H1 (cell line): ENCODE measurements around the gene TBC1D25. TPM values are rescaled to one million over a fixed set of nuclear protein-coding genes. Genes with fewer than 3 reads are reported as not detected.

Experiments
- CTCF ChIA-PET: fragments of 300-600 bp; sonication (Branson Sonifier 250); formaldehyde crosslinking; loops from one replicate; lab custom pipeline; 2021; ENCODE audit not compliant: partially characterized antibody; lab: Charles Lee
- POLR2A ChIA-PET: fragments of 300-600 bp; sonication (Branson Sonifier 250); formaldehyde crosslinking; loops from one replicate; lab custom pipeline; 2021; ENCODE audit warnings: inconsistent platforms; ENCODE audit not compliant: partially characterized antibody; lab: Charles Lee
- DNase-seq, 2 experiments: peaks; one replicate each; pipeline versions ENCODE4 v3.0.0 to v3.0.0-alpha.2; 2010 to 2022; ENCODE audit warnings: low spot score in 2 of 2, low read depth in 1 of 2, mixed read lengths in 1 of 2
- FAIRE-seq: peaks from 2 replicates; lab custom pipeline; 2011; peaks lifted over from hg19 to GRCh38; lab: Jason Lieb, UNC
- H2AFZ ChIP-seq: 2 replicates; pipeline ENCODE4 v1.8.1; 2012; ENCODE audit warnings: low read length, inconsistent platforms
- H2AK5ac ChIP-seq: 2 replicates; pipeline ENCODE4 v1.6.1; 2013; ENCODE audit warnings: low read depth, low read length
- H2BK120ac ChIP-seq: replicated peaks from 2 replicates; pipeline ENCODE3; 2013; ENCODE audit warnings: low read depth, low read length, inconsistent platforms
- H2BK12ac ChIP-seq: 2 replicates; pipeline ENCODE4 v1.6.1; 2013; ENCODE audit warnings: low read depth, low read length
- H2BK15ac ChIP-seq: 2 replicates; pipeline ENCODE4 v1.6.1; 2013; ENCODE audit warnings: low read length
- H2BK20ac ChIP-seq: 2 replicates; pipeline ENCODE4 v1.6.1; 2013; ENCODE audit warnings: low read length
- H2BK5ac ChIP-seq: 2 replicates; pipeline ENCODE4 v1.6.1; 2013; ENCODE audit warnings: low read depth, low read length
- H3K14ac ChIP-seq: 2 replicates; pipeline ENCODE4 v1.6.1; 2013; ENCODE audit warnings: inconsistent platforms; ENCODE audit not compliant: insufficient read length
- H3K18ac ChIP-seq: 2 replicates; pipeline ENCODE4 v1.6.1; 2013; ENCODE audit warnings: low read length; ENCODE audit errors: extremely low read depth
- H3K23ac ChIP-seq: 2 replicates; pipeline ENCODE4 v1.6.1; 2013; ENCODE audit warnings: inconsistent platforms; ENCODE audit not compliant: insufficient read length
- H3K23me2 ChIP-seq: 2 replicates; pipeline ENCODE4 v1.6.1; 2013; ENCODE audit warnings: low read depth, low read length
- H3K27ac ChIP-seq: 2 replicates; pipeline ENCODE4 v1.6.1; 2011; ENCODE audit warnings: low read depth, low read length, inconsistent platforms
- H3K27me3 ChIP-seq, 4 experiments: replicated peaks in 1 of 4; 1 replicate in 1 of 4; 2 replicates in 3 of 4; pipeline versions ENCODE4 v1.6.1 to v1.8.1; 2011 to 2013; ENCODE audit warnings: low read length in 3 of 4, mild to moderate bottlenecking in 3 of 4, inconsistent platforms in 2 of 4, mixed read lengths in 2 of 4, moderate library complexity in 1 of 4; ENCODE audit not compliant: control insufficient read depth in 3 of 4, insufficient read depth in 3 of 4; ENCODE audit errors: extremely low read depth in 1 of 4
- H3K36me3 ChIP-seq, 4 experiments: 2 replicates each; pipeline versions ENCODE4 v1.6.1 to v1.8.1; 2011 to 2013; ENCODE audit warnings: mild to moderate bottlenecking in 4 of 4, low read length in 3 of 4, moderate library complexity in 2 of 4, control low read depth in 1 of 4, inconsistent platforms in 1 of 4; ENCODE audit not compliant: insufficient read depth in 4 of 4, control insufficient read depth in 2 of 4
- H3K4ac ChIP-seq: replicated peaks from 2 replicates; pipeline ENCODE3; 2013; ENCODE audit warnings: low read length, low read depth, mixed read lengths, inconsistent platforms; ENCODE audit not compliant: insufficient read length
- H3K4me1 ChIP-seq, 4 experiments: replicated peaks in 1 of 4; 1 replicate in 1 of 4; 2 replicates in 3 of 4; pipeline versions ENCODE4 v1.6.1 to v1.8.1; 2011 to 2013; ENCODE audit warnings: low read length in 3 of 4, inconsistent platforms in 2 of 4, mixed read lengths in 1 of 4; ENCODE audit not compliant: insufficient read depth in 4 of 4, control insufficient read depth in 3 of 4
- H3K4me2 ChIP-seq, 2 experiments: 2 replicates each; pipeline versions ENCODE4 v1.6.1 to v1.8.1; 2011 to 2013; ENCODE audit warnings: low read depth in 2 of 2, low read length in 2 of 2, control low read depth in 1 of 2, inconsistent platforms in 1 of 2, mild to moderate bottlenecking in 1 of 2; ENCODE audit not compliant: insufficient read depth in 1 of 2
- H3K4me3 ChIP-seq, 4 experiments: fragments of 200-600, 300-600 bp in 1 of 4; sonication (generic), shearing (Covaris generic), sonication (Bioruptor Twin) in 1 of 4; 2 replicates each; pipeline versions ENCODE4 v1.5.1 to v1.8.1; 2011 to 2016; ENCODE audit warnings: low read length in 4 of 4, low read depth in 3 of 4, control low read depth in 2 of 4, inconsistent platforms in 2 of 4, mild to moderate bottlenecking in 2 of 4, mixed read lengths in 1 of 4, moderate library complexity in 1 of 4; ENCODE audit not compliant: insufficient read depth in 2 of 4; ENCODE audit errors: extremely low read depth in 1 of 4
- H3K56ac ChIP-seq: replicated peaks from 2 replicates; pipeline ENCODE3; 2013; ENCODE audit warnings: low read depth, mild to moderate bottlenecking, mixed read lengths, low read length, inconsistent platforms; ENCODE audit not compliant: insufficient read length
- H3K79me1 ChIP-seq: 2 replicates; pipeline ENCODE4 v1.6.1; 2013; ENCODE audit warnings: low read depth, low read length, control low read depth
- H3K79me2 ChIP-seq, 2 experiments: 2 replicates each; pipeline versions ENCODE4 v1.6.1 to v1.8.1; 2012 to 2013; ENCODE audit warnings: low read length in 2 of 2, mild to moderate bottlenecking in 2 of 2, inconsistent platforms in 1 of 2; ENCODE audit not compliant: insufficient read depth in 2 of 2, control insufficient read depth in 1 of 2
- H3K9ac ChIP-seq, 4 experiments: replicated peaks in 1 of 4; 1 replicate in 1 of 4; 2 replicates in 3 of 4; pipeline versions ENCODE4 v1.6.1 to v1.8.1; 2011 to 2013; ENCODE audit warnings: low read depth in 3 of 4, low read length in 3 of 4, control low read depth in 2 of 4, mild to moderate bottlenecking in 2 of 4, moderate library complexity in 2 of 4, inconsistent platforms in 1 of 4; ENCODE audit errors: extremely low read depth in 1 of 4
- H3K9me3 ChIP-seq, 2 experiments: 2 replicates each; pipeline versions ENCODE4 v1.6.1 to v1.8.1; 2012 to 2013; ENCODE audit warnings: mild to moderate bottlenecking in 2 of 2, moderate library complexity in 2 of 2, control low read depth in 1 of 2, inconsistent platforms in 1 of 2, low read depth in 1 of 2, low read length in 1 of 2, mixed read lengths in 1 of 2; ENCODE audit not compliant: insufficient read depth in 2 of 2
- H4K20me1 ChIP-seq, 2 experiments: replicated peaks in 1 of 2; 2 replicates each; pipeline versions ENCODE3 to v1.8.1; 2011 to 2013; ENCODE audit warnings: inconsistent platforms in 2 of 2, low read length in 2 of 2, mild to moderate bottlenecking in 1 of 2; ENCODE audit not compliant: insufficient read depth in 2 of 2, control insufficient read depth in 1 of 2
- H4K5ac ChIP-seq: 2 replicates; pipeline ENCODE4 v1.6.1; 2013; ENCODE audit warnings: low read length, low read depth, mixed read lengths, inconsistent platforms; ENCODE audit not compliant: insufficient read length
- H4K8ac ChIP-seq: 2 replicates; pipeline ENCODE4 v1.8.0; 2013; ENCODE audit warnings: mild to moderate bottlenecking, moderate library complexity, low read length, inconsistent platforms; ENCODE audit not compliant: insufficient read depth; ENCODE audit errors: extremely low read depth
- H4K91ac ChIP-seq: replicated peaks from 2 replicates; pipeline ENCODE3; 2013; ENCODE audit warnings: low read length, mixed read lengths, inconsistent platforms; ENCODE audit not compliant: insufficient read length
- BCL11A ChIP-seq, 2 experiments: IDR thresholded peaks; one replicate each; pipeline ENCODE4 v1.6.1; 2011; ENCODE audit warnings: low read depth in 2 of 2, low read length in 2 of 2, mild to moderate bottlenecking in 2 of 2
- GABPA ChIP-seq: IDR thresholded peaks from 2 replicates; pipeline ENCODE4 v1.6.1; 2011; ENCODE audit warnings: mild to moderate bottlenecking, low read length, moderate library complexity, borderline replicate concordance; ENCODE audit not compliant: insufficient read depth
- KDM4A ChIP-seq: IDR thresholded peaks from one replicate; pipeline ENCODE4 v1.7.1; 2012; ENCODE audit warnings: low read depth, mild to moderate bottlenecking, moderate library complexity, low read length, inconsistent platforms; ENCODE audit not compliant: severe bottlenecking
- PHF8 ChIP-seq: fragments of 200-600 bp; sonication (generic); conservative IDR thresholded peaks from 2 replicates; pipeline ENCODE4 v1.7.1; 2012; ENCODE audit warnings: low read depth, mild to moderate bottlenecking, inconsistent platforms, low read length, moderate library complexity
- POLR2A ChIP-seq, 2 experiments: IDR thresholded peaks; 1 replicate in 1 of 2; 2 replicates in 1 of 2; pipeline ENCODE4 v1.6.1; 2011; ENCODE audit warnings: low read depth in 2 of 2, low read length in 2 of 2, mild to moderate bottlenecking in 2 of 2; ENCODE audit errors: control extremely low read depth in 1 of 2
- RFX5 ChIP-seq: IDR thresholded peaks from 2 replicates; pipeline ENCODE4 v1.6.1; 2011; ENCODE audit warnings: low read depth, low read length, improper control_type of control experiment, borderline replicate concordance
- RXRA ChIP-seq: IDR thresholded peaks from 2 replicates; pipeline ENCODE4 v1.6.1; 2011; ENCODE audit warnings: low read depth, mild to moderate bottlenecking, low read length, moderate library complexity; ENCODE audit not compliant: insufficient read depth
- TAF1 ChIP-seq: IDR thresholded peaks from 2 replicates; pipeline ENCODE4 v1.6.1; 2011; ENCODE audit warnings: mild to moderate bottlenecking, low read depth, low read length
- USF2 ChIP-seq: IDR thresholded peaks from 2 replicates; pipeline ENCODE4 v1.6.1; 2011; ENCODE audit warnings: low read length, improper control_type of control experiment
- WGBS, 2 experiments: shearing (Covaris generic) in 1 of 2; methylation state at CpG; one replicate each; pipeline versions ENCODE4 v1.1.6 to v1.1.7; 2013 to 2015; ENCODE audit warnings: low lambda C conversion rate in 2 of 2, mixed read lengths in 2 of 2, inconsistent platforms in 1 of 2, low coverage in 1 of 2, missing lambda C conversion rate in 1 of 2; ENCODE audit not compliant: insufficient replicate concordance in 2 of 2, insufficient coverage in 1 of 2, insufficient read length in 1 of 2; ENCODE audit errors: extremely low coverage in 1 of 2, missing lambda C conversion rate in 1 of 2; 5-methylcytosine and 5-hydroxymethylcytosine counted together
- polyA plus RNA-seq, 7 experiments: library from polyadenylated mRNA; depleted of rRNA in 3 of 7; stranded (reverse) in 5 of 7; unstranded in 2 of 7; fragments of >200 nt in 5 of 7; fragments of 200-250 nt in 2 of 7; gene quantifications; 1 replicate in 5 of 7; 2 replicates in 1 of 7; 4 replicates in 1 of 7; pipeline versions ENCODE4 v1.2.1 to v1.2.3, GENCODE V29; 2011 to 2013; ENCODE audit warnings: missing spikeins in 2 of 7, mixed read lengths in 2 of 7
- total RNA-seq: library from RNA; stranded (reverse); fragmentation: NEBNext Ultra II Directional; extraction: Animal tissue kit (Norgen Biotek cat#: 25700); gene quantifications from 2 replicates; pipeline ENCODE4 v1.2.1, GENCODE V29; 2021
- TF ChIP-seq, protein P1 (sequence below): IDR thresholded peaks from 2 replicates; pipeline ENCODE4 v1.6.1; 2012; ENCODE audit warnings: inconsistent platforms

Gene TBC1D25
- total and polyA plus RNA-seq, 2 of the 8 experiments (the other 6 are each of a cell fraction or from before 2014, with no cell fraction given), result 6.5 to 6.8 TPM

GRCh38 chrX:48508400-48509244 lies 30.9 kb upstream of the TBC1D25 start, which contains the start of gene PORCN:
PORCN (plus strand) TSS chrX:48508992; CDS start chrX:48509821, 829 bp downstream.
- Histone ChIP-seq H4K5ac (peak within 1 kb of the TSS; percentile 79), H2BK20ac (no peak within 1 kb of the TSS), H3K23ac (no peak within 1 kb of the TSS), H3K4me3 (peak within 1 kb of the TSS; percentile 60 to 93 (median 72)), H3K4me1 (peaks cover 0 to 5% (median 2%) of the 10 kb centered on the region in 4 experiments; a peak in 4 of 7 replicates), H2BK120ac (no peak within 1 kb of the TSS), H3K4me2 (peak within 1 kb of the TSS; percentile 77 to 95), H3K56ac (no peak within 1 kb of the TSS), H4K8ac (peak within 1 kb of the TSS; percentile 80; the same call in 1 of the 2 replicates), H3K9me3 (no peaks in the 10 kb centered on the region), H4K20me1 (no peaks in the 10 kb centered on the region), H2BK12ac (no peak within 1 kb of the TSS), H3K4ac (no peak within 1 kb of the TSS), H3K27me3 (no peaks in the 10 kb centered on the region; a peak in 2 of 7 replicates), H3K79me1 (no peaks in the 10 kb centered on the region), H2BK15ac (no peak within 1 kb of the TSS), H3K9ac (peak within 1 kb of the TSS; percentile 22 to 77 (median 50); a peak in 5 of 7 replicates), H4K91ac (no peak within 1 kb of the TSS), H3K14ac (no peak within 1 kb of the TSS), H3K18ac (no peak within 1 kb of the TSS; the same call in 1 of the 2 replicates), H3K36me3 (no peaks in the 10 kb centered on the region), H2AK5ac (no peak within 1 kb of the TSS), H3K23me2 (no peaks in the 10 kb centered on the region; the same call in 1 of the 2 replicates), H2AFZ (0 out of 2 replicates have a peak within 1 kb of the TSS, but pooled peaks have one; percentile 63), H3K27ac (no peak within 1 kb of the TSS), H2BK5ac (no peak within 1 kb of the TSS), H3K79me2 (no peaks in the 10 kb centered on the region)
- FAIRE-seq, result no peak
- POLR2A ChIA-PET, result interaction anchor here (0.6 to 1.1 kb wide), 2 partner anchors 14 to 36 kb away, joined by 3 read pairs; no protein-coding TSS in a partner anchor
- peak in 1 of 2 experiments; percentile 79 for DNase-seq
- CTCF ChIA-PET, result no interaction called here
- WGBS, 2 experiments, result 3% methylated on average over 7 of the region's 65 CpGs; no CpG with 5 or more reads in 1 of the 2 experiments
- TF ChIP-seq, protein P1, sequence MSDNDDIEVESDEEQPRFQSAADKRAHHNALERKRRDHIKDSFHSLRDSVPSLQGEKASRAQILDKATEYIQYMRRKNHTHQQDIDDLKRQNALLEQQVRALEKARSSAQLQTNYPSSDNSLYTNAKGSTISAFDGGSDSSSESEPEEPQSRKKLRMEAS, result 0 out of 2 replicates have a peak, but pooled peaks have one; percentile 15
- TF ChIP-seq USF2, result no peak
- TF ChIP-seq POLR2A (IDR thresholded peaks at IDR 0.05; ENCODE audit: control extremely low read depth in 1 of 2, low read depth in 2 of 2, low read length in 2 of 2), result peak in 1 of 2 experiments; percentile 56; a peak in 2 of 3 replicates
- no peak for TF ChIP-seq GABPA
- TF ChIP-seq PHF8, result peak; percentile 46; the same call in 1 of the 2 replicates
- TF ChIP-seq RFX5, result no peak
- peak; percentile 76 for TF ChIP-seq KDM4A
- TF ChIP-seq RXRA, result no peak
- peak; percentile 33; the same call in 1 of the 2 replicates for TF ChIP-seq TAF1
- TF ChIP-seq BCL11A (IDR thresholded peaks at IDR 0.05; ENCODE audit: low read depth in 2 of 2, low read length in 2 of 2), result no peak
